VCaP (cell line): ENCODE results near the gene TMEM248.

ENCODE experiments used
- H3K27ac ChIP-seq: fragments of 450-650 bp; 2 replicates; pipeline ENCODE4 v1.5.1; 2017
- TF ChIP-seq, protein P1 (sequence below): fragments of 450-650 bp; conservative IDR thresholded peaks from 2 replicates; pipeline ENCODE4 v1.5.1; 2017; ENCODE audit warnings: mild to moderate bottlenecking, moderate library complexity

Gene TMEM248

DNA sequence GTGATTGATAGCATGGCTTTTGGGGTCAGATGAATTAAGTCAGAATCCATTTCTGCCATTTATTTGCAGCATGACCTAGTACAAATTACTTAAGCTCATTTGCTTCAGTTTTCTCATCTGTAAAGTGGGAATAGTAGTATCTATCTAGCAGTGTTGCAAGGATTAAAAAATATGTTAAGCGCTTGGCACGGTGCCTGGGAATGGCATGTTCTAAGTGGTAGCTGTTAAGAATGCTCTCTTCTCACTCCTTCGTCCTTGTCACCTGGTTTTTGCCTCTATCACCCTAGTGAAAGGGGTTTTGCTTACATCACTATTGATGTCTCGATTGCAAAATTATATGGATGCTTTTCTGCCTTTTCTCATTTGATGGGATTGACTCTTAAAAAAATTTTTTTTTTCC lies 7.4 kb downstream of the TMEM248 start:
- no peak overlapping the region for H3K27ac ChIP-seq
- TF ChIP-seq, protein P1, sequence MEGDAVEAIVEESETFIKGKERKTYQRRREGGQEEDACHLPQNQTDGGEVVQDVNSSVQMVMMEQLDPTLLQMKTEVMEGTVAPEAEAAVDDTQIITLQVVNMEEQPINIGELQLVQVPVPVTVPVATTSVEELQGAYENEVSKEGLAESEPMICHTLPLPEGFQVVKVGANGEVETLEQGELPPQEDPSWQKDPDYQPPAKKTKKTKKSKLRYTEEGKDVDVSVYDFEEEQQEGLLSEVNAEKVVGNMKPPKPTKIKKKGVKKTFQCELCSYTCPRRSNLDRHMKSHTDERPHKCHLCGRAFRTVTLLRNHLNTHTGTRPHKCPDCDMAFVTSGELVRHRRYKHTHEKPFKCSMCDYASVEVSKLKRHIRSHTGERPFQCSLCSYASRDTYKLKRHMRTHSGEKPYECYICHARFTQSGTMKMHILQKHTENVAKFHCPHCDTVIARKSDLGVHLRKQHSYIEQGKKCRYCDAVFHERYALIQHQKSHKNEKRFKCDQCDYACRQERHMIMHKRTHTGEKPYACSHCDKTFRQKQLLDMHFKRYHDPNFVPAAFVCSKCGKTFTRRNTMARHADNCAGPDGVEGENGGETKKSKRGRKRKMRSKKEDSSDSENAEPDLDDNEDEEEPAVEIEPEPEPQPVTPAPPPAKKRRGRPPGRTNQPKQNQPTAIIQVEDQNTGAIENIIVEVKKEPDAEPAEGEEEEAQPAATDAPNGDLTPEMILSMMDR, result no peak

DNA sequence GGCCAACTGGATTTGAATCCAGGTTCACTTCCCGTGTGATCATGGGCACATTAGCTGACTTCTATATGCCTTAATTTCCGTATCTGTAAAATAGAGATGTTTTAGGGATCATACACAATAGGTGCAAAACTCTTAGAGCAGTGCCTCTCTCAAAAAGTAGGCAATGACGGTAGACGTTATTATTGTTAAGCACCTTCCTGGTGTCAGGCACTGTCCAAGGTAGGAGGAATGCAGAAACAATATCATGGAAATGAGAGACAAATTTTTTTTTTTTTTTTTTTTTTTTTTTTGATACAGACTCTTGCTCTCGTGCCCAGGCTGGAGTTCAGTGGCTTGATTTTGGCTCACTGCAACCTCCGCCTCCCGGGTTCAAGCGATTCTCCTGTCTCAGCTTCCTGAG lies 8.1 kb downstream of the TMEM248 start:
- TF ChIP-seq, protein P1, result no peak
- H3K27ac ChIP-seq, result no peak overlapping the region

DNA sequence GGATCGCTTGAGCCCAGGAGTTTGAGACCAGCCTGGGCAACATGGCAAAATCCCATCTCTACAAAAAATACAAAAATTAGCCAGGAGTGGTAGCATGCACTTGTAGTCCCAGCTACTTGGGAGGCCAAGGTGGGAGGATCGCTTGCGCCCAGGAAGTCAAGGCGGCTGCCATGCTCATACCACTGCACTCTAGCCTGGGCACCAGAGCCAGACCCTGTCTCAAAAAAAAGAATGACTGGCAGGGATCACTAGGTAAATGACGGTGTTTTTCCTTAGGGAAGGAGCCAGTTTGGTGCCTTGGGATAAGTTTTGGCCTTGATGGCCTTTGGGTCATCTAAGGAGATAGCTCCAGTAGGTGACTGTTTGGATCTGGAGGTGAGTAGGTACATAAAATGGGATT lies 8.9 kb downstream of the TMEM248 start:
- TF ChIP-seq, protein P1, result no peak
- no peak overlapping the region for H3K27ac ChIP-seq

DNA sequence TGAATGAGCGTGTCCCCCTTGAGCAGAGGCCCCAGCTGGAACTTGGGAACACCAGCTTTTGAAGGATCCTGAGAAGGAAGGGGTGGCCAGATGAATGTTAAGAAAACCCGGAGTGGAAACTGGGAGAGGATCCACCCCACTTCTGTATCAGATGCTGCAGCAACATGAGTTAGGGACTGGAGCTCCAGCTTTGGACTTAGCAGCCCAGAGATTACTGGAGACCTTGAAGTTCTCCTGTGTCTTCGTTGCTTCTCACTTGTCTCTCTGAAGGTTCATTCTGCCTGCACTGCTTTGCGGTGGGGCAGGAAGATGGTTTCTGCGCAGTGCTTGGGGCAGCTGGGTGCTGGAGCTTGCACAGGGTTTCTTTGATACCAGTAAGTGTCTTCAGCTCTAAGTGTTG lies 9.3 kb downstream of the TMEM248 start:
- TF ChIP-seq, protein P1, result no peak
- H3K27ac ChIP-seq, result no peak overlapping the region

DNA sequence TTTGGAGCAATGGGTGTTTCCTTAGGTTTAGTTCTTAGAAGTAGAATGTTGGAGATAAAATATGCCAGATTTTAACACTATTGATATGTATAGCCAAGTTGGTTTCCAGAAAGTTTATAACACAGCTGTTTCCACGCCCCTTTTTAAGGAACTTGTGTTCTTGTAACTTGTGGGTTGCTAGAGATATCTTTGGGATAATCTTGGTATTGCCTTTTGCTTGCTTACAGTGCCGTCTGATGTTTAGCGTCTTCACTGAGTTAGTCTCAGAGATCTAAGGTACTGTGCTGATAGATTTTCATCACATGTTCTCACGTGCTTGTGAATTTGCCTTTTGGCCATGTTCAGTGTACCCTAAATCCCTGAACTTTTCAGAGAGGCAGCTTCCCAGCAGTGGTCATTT lies 12.4 kb downstream of the TMEM248 start:
- TF ChIP-seq, protein P1, result no peak

DNA sequence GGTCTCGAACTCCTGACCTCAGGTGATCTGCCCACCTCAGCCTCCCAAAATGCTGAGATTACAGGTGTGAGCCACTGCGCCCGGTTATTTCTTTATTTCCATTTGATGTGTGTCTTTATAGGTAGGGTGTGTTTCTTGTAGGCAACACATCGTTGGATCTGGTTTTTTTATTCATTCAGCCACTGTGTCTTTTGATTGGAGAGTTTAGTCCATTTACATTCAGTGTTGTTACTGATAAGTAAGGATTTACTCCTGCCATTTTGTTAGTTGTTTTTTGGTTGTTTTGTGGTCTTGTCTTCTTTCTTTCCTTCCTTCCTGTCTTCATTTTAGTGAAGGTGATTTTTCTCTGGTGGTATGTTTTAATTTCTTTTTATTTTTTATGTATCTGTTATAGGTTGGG lies 16.9 kb downstream of the TMEM248 start:
- TF ChIP-seq, protein P1, result no peak
- no peak overlapping the region for H3K27ac ChIP-seq

More for the DNA sequence above, 12.4 kb downstream of the TMEM248 start:
- no peak overlapping the region for H3K27ac ChIP-seq

DNA sequence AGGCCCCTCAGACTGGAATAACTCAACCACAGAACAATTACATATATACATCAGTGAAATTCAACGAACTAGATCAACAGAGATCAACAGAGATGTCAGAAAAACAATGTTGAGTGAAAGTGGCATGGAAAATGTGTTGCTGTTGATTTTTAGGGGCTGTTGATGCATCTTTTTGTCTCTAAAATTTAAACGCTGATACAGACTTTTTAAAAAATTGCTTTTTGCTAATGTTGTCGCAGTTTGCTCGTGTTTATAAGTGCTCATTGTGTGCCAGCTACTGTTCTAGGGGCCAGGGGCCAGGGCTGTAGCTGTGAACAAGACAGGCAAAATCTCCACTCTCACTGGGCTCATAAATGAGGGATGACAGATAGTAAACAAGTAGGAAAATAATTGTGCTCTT lies 18.3 kb downstream of the TMEM248 start:
- TF ChIP-seq, protein P1, result no peak
- peak overlapping the region; percentile 34; the same call in 1 of the 2 replicates for H3K27ac ChIP-seq
